Cardiac fibroblast (primary cell): Measurements from ENCODE around the gene ADAMTS9.

Experiments
- DNase-seq, 2 donors: peaks; one replicate each; pipeline versions ENCODE4 v3.0.0 to v3.0.0-alpha.2; 2010; ENCODE audit warnings: low read depth in 2 of 2
- H3K4me3 ChIP-seq, 2 donors: replicated peaks in 1 of 2; 1 replicate in 1 of 2; 2 replicates in 1 of 2; pipeline ENCODE4 v1.5.1; 2011; ENCODE audit warnings: low read depth in 2 of 2, low read length in 2 of 2, mild to moderate bottlenecking in 2 of 2, moderate library complexity in 1 of 2
- CTCF ChIP-seq: IDR thresholded peaks from one replicate; pipeline ENCODE4 v1.5.1; 2011; ENCODE audit warnings: low read depth, mild to moderate bottlenecking, low read length, inconsistent platforms

ADAMTS9 gene

GRCh38 chr3:64554096-64554920 is 133.5 kb downstream of the ADAMTS9 start:
- no peak for DNase-seq
- no peak overlapping the region for H3K4me3 ChIP-seq
- no peak for TF ChIP-seq CTCF

- no peak overlapping the region for H3K4me3 ChIP-seq
- no peak for TF ChIP-seq CTCF
- peak in 1 of 2 donors; percentile 36 for DNase-seq
Measured at GRCh38 chr3:64552966-64553365, 134.8 kb downstream of the ADAMTS9 start.

GRCh38 chr3:64552160-64552559 is 135.6 kb downstream of the ADAMTS9 start:
- no peak for TF ChIP-seq CTCF
- H3K4me3 ChIP-seq, result no peak overlapping the region
- DNase-seq, result no peak

GRCh38 chr3:64551697-64552096 is 136.1 kb downstream of the ADAMTS9 start:
- no peak for TF ChIP-seq CTCF
- no peak for DNase-seq

GRCh38 chr3:64550745-64551144 is 137.1 kb downstream of the ADAMTS9 start:
- no peak for TF ChIP-seq CTCF
- no peak for DNase-seq

More at GRCh38 chr3:64551697-64552096, 136.1 kb downstream of the ADAMTS9 start:
- no peak overlapping the region for H3K4me3 ChIP-seq

GRCh38 chr3:64549869-64550268 is 137.9 kb downstream of the ADAMTS9 start:
- DNase-seq, result no peak
- TF ChIP-seq CTCF, result no peak
- no peak overlapping the region for H3K4me3 ChIP-seq

More at GRCh38 chr3:64550745-64551144, 137.1 kb downstream of the ADAMTS9 start:
- no peak overlapping the region for H3K4me3 ChIP-seq
